Brain pericyte (primary cell): ENCODE measurements around the gene SRRD.

Source experiments
- DNase-seq: peaks from one replicate; pipeline ENCODE4 v3.0.0-alpha.2; 2012; ENCODE audit warnings: low read depth, low spot score

Gene SRRD

GRCh38 chr22:26453216-26453615 is 30.5 kb upstream of the SRRD start:
- DNase-seq: no peak

GRCh38 chr22:26453812-26454500 is 29.7 kb upstream of the SRRD start:
- no peak for DNase-seq

GRCh38 chr22:26457661-26458272 is 25.9 kb upstream of the SRRD start:
- DNase-seq: no peak

- no peak for DNase-seq
Measured at GRCh38 chr22:26460202-26460601, 23.5 kb upstream of the SRRD start.

- no peak for DNase-seq
Measured at GRCh38 chr22:26461188-26461810, 22.4 kb upstream of the SRRD start.

- DNase-seq: no peak
Measured at GRCh38 chr22:26462051-26462450, 21.6 kb upstream of the SRRD start.

- no peak for DNase-seq
Measured at GRCh38 chr22:26462641-26463040, 21.0 kb upstream of the SRRD start.

GRCh38 chr22:26463101-26463661 is 20.5 kb upstream of the SRRD start:
- no peak for DNase-seq

GRCh38 chr22:26463688-26464087 is 20.0 kb upstream of the SRRD start:
- DNase-seq: no peak

- DNase-seq: no peak
Measured at GRCh38 chr22:26464312-26464711, 19.4 kb upstream of the SRRD start.

GRCh38 chr22:26466196-26466595 is 17.5 kb upstream of the SRRD start:
- no peak for DNase-seq

GRCh38 chr22:26470807-26471206 is 12.9 kb upstream of the SRRD start:
- DNase-seq: no peak

GRCh38 chr22:26471522-26471921 is 12.2 kb upstream of the SRRD start:
- DNase-seq: no peak

- DNase-seq: no peak
Measured at GRCh38 chr22:26474682-26475081, 9.0 kb upstream of the SRRD start.

- no peak for DNase-seq
Measured at GRCh38 chr22:26476705-26477340, 6.9 kb upstream of the SRRD start.

- no peak for DNase-seq
Measured at GRCh38 chr22:26477341-26477731, 6.3 kb upstream of the SRRD start.

GRCh38 chr22:26479043-26479791 is 4.5 kb upstream of the SRRD start:
- DNase-seq: no peak

GRCh38 chr22:26479792-26480610 is 3.7 kb upstream of the SRRD start:
- no peak for DNase-seq

GRCh38 chr22:26480611-26480932 is 3.1 kb upstream of the SRRD start:
- no peak for DNase-seq

GRCh38 chr22:26481112-26481693 is 2.5 kb upstream of the SRRD start:
- no peak for DNase-seq

- no peak for DNase-seq
Measured at GRCh38 chr22:26481694-26482093, 2.0 kb upstream of the SRRD start.
